HEK293 (cell line): ENCODE results near the gene CSTPP1.
A peak's percentile ranks its signal among the peaks of the same experiment; 100 is the strongest.

Experiments
- CTCF ChIA-PET: fragments of 350-600 bp; formaldehyde crosslinking; extraction: SDS; loops from one replicate; lab custom pipeline; 2021; ENCODE audit warnings: antibody characterized with exemption; lab: Yijun Ruan, JAX
- POLR2A ChIA-PET: fragments of 300-600 bp; formaldehyde crosslinking; extraction: SDS; loops from one replicate; lab custom pipeline; 2020; ENCODE audit warnings: antibody characterized with exemption, inconsistent platforms; lab: Yijun Ruan, JAX
- H3K27ac ChIP-seq: fragments of 200-500 bp; sonication (Bioruptor generic); 2 replicates; pipeline ENCODE4 v1.5.1; 2014; ENCODE audit warnings: low read depth, low read length, control low read depth, inconsistent platforms; ENCODE audit errors: extremely low read depth
- H3K36me3 ChIP-seq, 2 experiments: fragments of 200-500 bp in 1 of 2; sonication (Bioruptor generic) in 1 of 2; 1 replicate in 1 of 2; 2 replicates in 1 of 2; pipeline ENCODE4 v1.5.1; 2014 to 2017; ENCODE audit warnings: inconsistent platforms in 2 of 2, low read length in 2 of 2; ENCODE audit not compliant: control insufficient read depth in 2 of 2, insufficient read depth in 1 of 2
- H3K4me1 ChIP-seq: fragments of 200-500 bp; sonication (Bioruptor generic); 2 replicates; pipeline ENCODE4 v1.5.1; 2014; ENCODE audit warnings: mild to moderate bottlenecking, low read length, inconsistent platforms; ENCODE audit not compliant: control insufficient read depth, insufficient read depth
- H3K4me3 ChIP-seq: 2 replicates; pipeline ENCODE4 v1.5.1; 2011; ENCODE audit warnings: low read depth, mild to moderate bottlenecking, control low read depth, low read length, moderate library complexity
- H3K9me3 ChIP-seq: fragments of 200-500 bp; sonication (Bioruptor generic); 2 replicates; pipeline ENCODE4 v1.5.1; 2014; ENCODE audit warnings: low read depth, low read length, inconsistent platforms; ENCODE audit not compliant: control insufficient read depth, insufficient read depth
- BCL11A ChIP-seq: fragments of 450-650 bp; formaldehyde crosslinking; IDR thresholded peaks from 2 replicates; pipeline ENCODE4 v1.5.1; 2016; ENCODE audit warnings: low read depth, missing biosample characterization, missing genetic modification characterization
- CTCF ChIP-seq: fragments of 450-650 bp; formaldehyde crosslinking; IDR thresholded peaks from 2 replicates; pipeline ENCODE4 v1.5.1; 2016; ENCODE audit warnings: missing biosample characterization, missing genetic modification characterization
- KLF9 ChIP-seq: fragments of 450-650 bp; formaldehyde crosslinking; IDR thresholded peaks from 2 replicates; pipeline ENCODE4 v1.5.1; 2016; ENCODE audit warnings: missing biosample characterization, missing genetic modification characterization, low read depth
- RBAK ChIP-seq: fragments of 450-650 bp; formaldehyde crosslinking; IDR thresholded peaks from 2 replicates; pipeline ENCODE4 v1.5.1; 2016; ENCODE audit warnings: missing biosample characterization, missing genetic modification characterization
- ZBTB20 ChIP-seq: fragments of 450-650 bp; formaldehyde crosslinking; IDR thresholded peaks from 2 replicates; pipeline ENCODE4 v1.5.1; 2016; ENCODE audit warnings: missing biosample characterization, missing genetic modification characterization
- ZNF121 ChIP-seq: fragments of 450-650 bp; formaldehyde crosslinking; IDR thresholded peaks from 2 replicates; pipeline ENCODE4 v1.5.1; 2016; ENCODE audit warnings: missing biosample characterization, missing genetic modification characterization
- ZNF175 ChIP-seq: fragments of 450-650 bp; formaldehyde crosslinking; IDR thresholded peaks from 2 replicates; pipeline ENCODE4 v1.5.1; 2016; ENCODE audit warnings: missing biosample characterization, missing genetic modification characterization
- ZNF202 ChIP-seq: fragments of 450-650 bp; formaldehyde crosslinking; IDR thresholded peaks from 2 replicates; pipeline ENCODE4 v1.5.1; 2016; ENCODE audit warnings: missing biosample characterization, missing genetic modification characterization, borderline replicate concordance
- ZNF214 ChIP-seq: fragments of 450-650 bp; formaldehyde crosslinking; IDR thresholded peaks from 2 replicates; pipeline ENCODE4 v1.5.1; 2017; ENCODE audit warnings: missing biosample characterization, mild to moderate bottlenecking, missing genetic modification characterization, borderline replicate concordance
- ZNF266 ChIP-seq: fragments of 450-650 bp; formaldehyde crosslinking; IDR thresholded peaks from 2 replicates; pipeline ENCODE4 v1.5.1; 2016; ENCODE audit warnings: missing biosample characterization, missing genetic modification characterization, low read depth
- ZNF324 ChIP-seq: fragments of 450-650 bp; formaldehyde crosslinking; IDR thresholded peaks from 2 replicates; pipeline ENCODE4 v1.5.1; 2016; ENCODE audit warnings: missing biosample characterization, missing genetic modification characterization
- ZNF394 ChIP-seq: fragments of 450-650 bp; formaldehyde crosslinking; IDR thresholded peaks from 2 replicates; pipeline ENCODE4 v1.5.1; 2016; ENCODE audit warnings: missing biosample characterization, missing genetic modification characterization, mild to moderate bottlenecking, moderate library complexity, borderline replicate concordance
- ZNF48 ChIP-seq: fragments of 450-650 bp; formaldehyde crosslinking; IDR thresholded peaks from 2 replicates; pipeline ENCODE4 v1.5.1; 2016; ENCODE audit warnings: missing biosample characterization, missing genetic modification characterization
- ZNF513 ChIP-seq: fragments of 450-650 bp; IDR thresholded peaks from 2 replicates; pipeline ENCODE4 v1.5.1; 2018; ENCODE audit warnings: missing biosample characterization, missing genetic modification characterization
- ZNF580 ChIP-seq: fragments of 450-650 bp; formaldehyde crosslinking; IDR thresholded peaks from 2 replicates; pipeline ENCODE4 v1.5.1; 2016; ENCODE audit warnings: missing biosample characterization, missing genetic modification characterization
- ZNF654 ChIP-seq: fragments of 450-650 bp; formaldehyde crosslinking; IDR thresholded peaks from 2 replicates; pipeline ENCODE4 v1.5.1; 2016; ENCODE audit warnings: low read depth, missing biosample characterization, missing genetic modification characterization
- ZNF768 ChIP-seq: fragments of 450-650 bp; formaldehyde crosslinking; IDR thresholded peaks from 2 replicates; pipeline ENCODE4 v1.5.1; 2018; ENCODE audit warnings: missing biosample characterization, mild to moderate bottlenecking, missing genetic modification characterization
- ZSCAN16 ChIP-seq: fragments of 450-650 bp; formaldehyde crosslinking; IDR thresholded peaks from 2 replicates; pipeline ENCODE4 v1.5.1; 2016; ENCODE audit warnings: missing biosample characterization, missing genetic modification characterization
- ZXDB ChIP-seq: fragments of 450-650 bp; formaldehyde crosslinking; IDR thresholded peaks from 2 replicates; pipeline ENCODE4 v1.5.1; 2016; ENCODE audit warnings: missing biosample characterization, missing genetic modification characterization
- TF ChIP-seq, protein P1 (sequence below): fragments of 450-650 bp; formaldehyde crosslinking; IDR thresholded peaks from 2 replicates; pipeline ENCODE4 v1.5.1; 2016; ENCODE audit warnings: missing biosample characterization, missing genetic modification characterization
- TF ChIP-seq, protein P2 (sequence below): fragments of 450-650 bp; formaldehyde crosslinking; IDR thresholded peaks from 2 replicates; pipeline ENCODE4 v1.5.1; 2017; ENCODE audit warnings: missing biosample characterization, missing genetic modification characterization

The CSTPP1 gene

DNA sequence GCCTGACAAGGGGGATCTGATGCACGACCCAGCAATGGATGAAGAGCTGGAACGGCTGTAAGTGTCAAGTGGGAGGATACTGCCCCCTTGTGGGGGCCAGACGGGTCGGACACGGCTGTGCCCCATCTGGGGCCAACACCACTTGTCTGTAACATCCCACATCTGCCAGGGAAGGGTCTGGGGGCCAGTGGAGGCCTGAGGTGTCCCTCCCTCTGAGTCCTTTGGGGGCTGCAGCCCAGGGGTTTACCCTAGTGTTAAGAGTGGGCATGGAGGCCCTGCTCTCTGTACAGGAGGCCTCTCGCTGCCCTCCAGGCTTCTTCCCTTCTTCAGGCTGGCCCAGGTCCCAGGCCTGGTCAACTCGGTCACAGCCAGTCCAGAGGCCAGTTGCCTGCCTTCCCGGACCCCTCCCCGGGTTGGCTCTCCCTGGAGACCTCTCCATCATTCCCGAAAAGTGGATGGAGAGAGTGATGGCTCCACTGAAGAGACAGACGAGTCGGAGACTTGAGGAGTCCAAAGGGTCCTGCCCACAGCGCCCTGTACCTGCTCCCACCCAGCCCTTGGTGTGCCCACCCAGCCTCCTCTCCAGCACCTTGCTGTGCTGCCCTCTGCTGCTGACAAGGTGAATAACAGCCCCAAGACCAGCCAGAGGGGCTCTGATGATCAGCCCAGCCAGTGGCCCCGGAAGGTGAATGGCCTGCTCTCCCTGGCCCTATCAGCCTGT lies 224.7 kb downstream of the CSTPP1 start:
- Histone ChIP-seq H3K4me1 (no peaks in the 10 kb centered on the region), H3K9me3 (no peaks in the 10 kb centered on the region), H3K4me3 (no peak overlapping the region), H3K27ac (no peak overlapping the region), H3K36me3 (peaks cover 0 to 70% of the 10 kb centered on the region in 2 experiments; a peak in 2 of 3 replicates)
- CTCF ChIA-PET = interaction anchor here (0.6 to 2.4 kb wide), 26 partner anchors 8 to 346 kb away, joined by 3 to 20 read pairs (median 4); no protein-coding TSS in a partner anchor
- POLR2A ChIA-PET = interaction anchor here (0.5 to 1.0 kb wide), 2 partner anchors 91 to 194 kb away, joined by 3 read pairs; no protein-coding TSS in a partner anchor
- TF ChIP-seq ZNF654 (peak; percentile 49), CTCF (tag by site-specific recombination) (peak; percentile 42), BCL11A (tag by site-specific recombination) (no peak), ZXDB (tag by site-specific recombination) (no peak)

- no peak overlapping the region for H3K27ac ChIP-seq
- POLR2A ChIA-PET = no interaction called here
These were observed 225.3 kb downstream of the CSTPP1 start for GRCh38 chr11:47161890-47162289.

DNA sequence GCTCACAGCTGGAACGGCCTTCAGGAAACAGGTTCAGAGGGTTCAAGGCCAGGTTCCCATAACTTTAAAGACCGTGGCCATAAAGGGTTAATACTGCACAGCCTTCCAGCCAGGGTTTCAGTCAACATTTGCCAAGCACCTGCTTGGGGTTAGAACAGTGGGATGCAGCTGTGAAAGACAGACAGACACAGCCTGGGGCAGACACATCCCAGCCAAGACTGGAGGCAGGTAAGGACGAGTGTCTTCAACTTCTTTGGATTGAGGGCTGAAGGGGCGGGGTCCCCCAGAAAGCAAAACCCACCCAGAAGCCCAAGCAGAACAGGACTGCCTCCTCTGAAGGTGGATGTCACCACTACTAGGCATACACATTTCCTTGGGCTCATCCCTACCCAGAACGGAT lies 225.9 kb downstream of the CSTPP1 start:
- CTCF ChIA-PET = interaction anchor here (0.6 to 2.4 kb wide), 16 partner anchors 10 to 292 kb away, joined by 3 to 20 read pairs (median 4); partner anchors contain the start of gene NR1H3
- POLR2A ChIA-PET = interaction anchor here (0.7 to 1.2 kb wide), 5 partner anchors 10 to 545 kb away, joined by 3 to 10 read pairs (median 4); partner anchors contain the start of genes DDB2 and HARBI1
- Histone ChIP-seq H3K4me1 (no peaks in the 10 kb centered on the region), H3K9me3 (no peaks in the 10 kb centered on the region), H3K27ac (no peak overlapping the region), H3K4me3 (no peak overlapping the region), H3K36me3 (peaks cover 0 to 73% of the 10 kb centered on the region in 2 experiments; a peak in 2 of 3 replicates)
- TF ChIP-seq ZNF266 (tag by site-specific recombination) (no peak), ZNF394 (no peak), ZNF121 (tag by site-specific recombination) (no peak), ZNF580 (tag by site-specific recombination) (no peak), ZBTB20 (tag by site-specific recombination) (no peak), ZNF175 (no peak), KLF9 (no peak), ZSCAN16 (tag by site-specific recombination) (no peak), ZNF324 (no peak), ZNF513 (tag by site-specific recombination) (no peak)
- TF ChIP-seq, protein P1, sequence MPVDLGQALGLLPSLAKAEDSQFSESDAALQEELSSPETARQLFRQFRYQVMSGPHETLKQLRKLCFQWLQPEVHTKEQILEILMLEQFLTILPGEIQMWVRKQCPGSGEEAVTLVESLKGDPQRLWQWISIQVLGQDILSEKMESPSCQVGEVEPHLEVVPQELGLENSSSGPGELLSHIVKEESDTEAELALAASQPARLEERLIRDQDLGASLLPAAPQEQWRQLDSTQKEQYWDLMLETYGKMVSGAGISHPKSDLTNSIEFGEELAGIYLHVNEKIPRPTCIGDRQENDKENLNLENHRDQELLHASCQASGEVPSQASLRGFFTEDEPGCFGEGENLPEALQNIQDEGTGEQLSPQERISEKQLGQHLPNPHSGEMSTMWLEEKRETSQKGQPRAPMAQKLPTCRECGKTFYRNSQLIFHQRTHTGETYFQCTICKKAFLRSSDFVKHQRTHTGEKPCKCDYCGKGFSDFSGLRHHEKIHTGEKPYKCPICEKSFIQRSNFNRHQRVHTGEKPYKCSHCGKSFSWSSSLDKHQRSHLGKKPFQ (tag by site-specific recombination) = no peak
- TF ChIP-seq, protein P2, sequence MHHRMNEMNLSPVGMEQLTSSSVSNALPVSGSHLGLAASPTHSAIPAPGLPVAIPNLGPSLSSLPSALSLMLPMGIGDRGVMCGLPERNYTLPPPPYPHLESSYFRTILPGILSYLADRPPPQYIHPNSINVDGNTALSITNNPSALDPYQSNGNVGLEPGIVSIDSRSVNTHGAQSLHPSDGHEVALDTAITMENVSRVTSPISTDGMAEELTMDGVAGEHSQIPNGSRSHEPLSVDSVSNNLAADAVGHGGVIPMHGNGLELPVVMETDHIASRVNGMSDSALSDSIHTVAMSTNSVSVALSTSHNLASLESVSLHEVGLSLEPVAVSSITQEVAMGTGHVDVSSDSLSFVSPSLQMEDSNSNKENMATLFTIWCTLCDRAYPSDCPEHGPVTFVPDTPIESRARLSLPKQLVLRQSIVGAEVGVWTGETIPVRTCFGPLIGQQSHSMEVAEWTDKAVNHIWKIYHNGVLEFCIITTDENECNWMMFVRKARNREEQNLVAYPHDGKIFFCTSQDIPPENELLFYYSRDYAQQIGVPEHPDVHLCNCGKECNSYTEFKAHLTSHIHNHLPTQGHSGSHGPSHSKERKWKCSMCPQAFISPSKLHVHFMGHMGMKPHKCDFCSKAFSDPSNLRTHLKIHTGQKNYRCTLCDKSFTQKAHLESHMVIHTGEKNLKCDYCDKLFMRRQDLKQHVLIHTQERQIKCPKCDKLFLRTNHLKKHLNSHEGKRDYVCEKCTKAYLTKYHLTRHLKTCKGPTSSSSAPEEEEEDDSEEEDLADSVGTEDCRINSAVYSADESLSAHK (tag by site-specific recombination) = no peak

More at GRCh38 chr11:47161890-47162289, 225.3 kb downstream of the CSTPP1 start:
- Histone ChIP-seq H3K9me3 (no peaks in the 10 kb centered on the region), H3K4me1 (no peaks in the 10 kb centered on the region), H3K4me3 (no peak overlapping the region), H3K36me3 (peaks cover 0 to 70% of the 10 kb centered on the region in 2 experiments; a peak in 2 of 3 replicates)
- CTCF ChIA-PET = interaction anchor here (0.6 to 2.4 kb wide), 15 partner anchors 9 to 297 kb away, joined by 3 to 20 read pairs (median 4); partner anchors contain the start of gene NR1H3
- TF ChIP-seq ZNF214 (tag by site-specific recombination) = no peak
- TF ChIP-seq ZNF768 (tag by site-specific recombination) = no peak
- TF ChIP-seq ZNF202 = no peak
- TF ChIP-seq RBAK (tag by site-specific recombination) = no peak
- no peak for TF ChIP-seq ZNF48 (tag by site-specific recombination)
